ENCODE data around the gene MPP2. TPM values are rescaled to one million over a fixed set of nuclear protein-coding genes. Genes with fewer than 3 reads are reported as not detected.

MPP2 gene
- total RNA-seq, 1 experiment from 2014 or later: 2.6 TPM

DNA sequence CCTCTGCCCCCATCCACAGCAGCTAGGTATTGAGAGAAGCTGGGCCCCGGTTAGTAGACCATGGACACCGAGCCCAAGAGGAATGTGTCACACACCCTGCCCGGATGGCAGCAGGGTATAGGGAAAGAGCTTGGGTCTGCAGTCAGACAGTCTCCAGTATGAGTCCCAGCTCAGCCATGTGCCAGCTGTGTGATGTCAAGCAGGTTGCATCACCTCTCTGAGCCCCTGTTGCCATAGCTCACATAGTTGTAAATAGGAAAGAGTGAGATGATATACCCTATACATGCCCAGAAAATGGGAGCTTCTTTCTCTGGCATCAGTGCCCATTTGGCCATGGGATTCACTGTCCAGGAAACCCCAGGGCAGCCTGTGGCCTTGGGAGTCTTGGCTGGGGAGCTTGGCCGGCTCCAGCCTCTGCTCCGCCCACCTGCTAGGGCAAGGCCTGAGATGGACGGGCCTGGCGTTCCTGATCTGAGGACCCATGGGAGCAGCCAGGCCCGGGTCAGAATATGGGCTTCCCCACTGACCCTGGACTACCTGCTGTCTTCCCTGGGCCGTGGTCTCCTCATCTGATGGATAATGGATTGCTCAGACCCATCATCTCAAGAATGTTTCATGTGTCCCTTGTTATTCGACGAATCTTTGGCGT is 47.1 kb downstream of the MPP2 start:
- Histone ChIP-seq H3K4me1 (ENCODE audit: insufficient read depth, low read length, poor library complexity, severe bottlenecking) (no peaks in the 10 kb centered on the region), H3K27me3 (replicated peaks; ENCODE audit: insufficient read depth, low read depth, low read length, poor library complexity) (no peaks in the 10 kb centered on the region), H3K9me3 (ENCODE audit: low read depth, low read length, poor library complexity, severe bottlenecking) (no peaks in the 10 kb centered on the region), H3K27ac (ENCODE audit: low read depth, low read length, poor library complexity, severe bottlenecking) (no peak overlapping the region), H3K4me3 (ENCODE audit: low read depth, low read length, poor library complexity, severe bottlenecking) (no peak overlapping the region), H3K36me3 (ENCODE audit: insufficient read depth, low read length, poor library complexity, severe bottlenecking) (no peaks in the 10 kb centered on the region)
- CTCF ChIA-PET: interaction anchor here (0.6 kb wide), 2 partner anchors 20 to 47 kb away, joined by 3 to 5 read pairs; no protein-coding TSS in a partner anchor
- BruUV-seq (replicated peaks): no TSS peak
- no peak for DNase-seq (ENCODE audit: low spot score)
- TF ChIP-seq, protein P1, sequence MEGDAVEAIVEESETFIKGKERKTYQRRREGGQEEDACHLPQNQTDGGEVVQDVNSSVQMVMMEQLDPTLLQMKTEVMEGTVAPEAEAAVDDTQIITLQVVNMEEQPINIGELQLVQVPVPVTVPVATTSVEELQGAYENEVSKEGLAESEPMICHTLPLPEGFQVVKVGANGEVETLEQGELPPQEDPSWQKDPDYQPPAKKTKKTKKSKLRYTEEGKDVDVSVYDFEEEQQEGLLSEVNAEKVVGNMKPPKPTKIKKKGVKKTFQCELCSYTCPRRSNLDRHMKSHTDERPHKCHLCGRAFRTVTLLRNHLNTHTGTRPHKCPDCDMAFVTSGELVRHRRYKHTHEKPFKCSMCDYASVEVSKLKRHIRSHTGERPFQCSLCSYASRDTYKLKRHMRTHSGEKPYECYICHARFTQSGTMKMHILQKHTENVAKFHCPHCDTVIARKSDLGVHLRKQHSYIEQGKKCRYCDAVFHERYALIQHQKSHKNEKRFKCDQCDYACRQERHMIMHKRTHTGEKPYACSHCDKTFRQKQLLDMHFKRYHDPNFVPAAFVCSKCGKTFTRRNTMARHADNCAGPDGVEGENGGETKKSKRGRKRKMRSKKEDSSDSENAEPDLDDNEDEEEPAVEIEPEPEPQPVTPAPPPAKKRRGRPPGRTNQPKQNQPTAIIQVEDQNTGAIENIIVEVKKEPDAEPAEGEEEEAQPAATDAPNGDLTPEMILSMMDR (conservative IDR thresholded peaks at IDR 0.05; ENCODE audit: low read depth, low read length): no peak
- no peak for TF ChIP-seq EZH2 (IDR thresholded peaks at IDR 0.05; ENCODE audit: borderline replicate concordance, low read depth, low read length, poor library complexity, severe bottlenecking)
- intact Hi-C loops (cut with micrococcal nuclease; ENCODE audit: unreplicated experiment): no loop called here
- POLR2A ChIA-PET (ENCODE audit: low non-redundant PET): no interaction called here

DNA sequence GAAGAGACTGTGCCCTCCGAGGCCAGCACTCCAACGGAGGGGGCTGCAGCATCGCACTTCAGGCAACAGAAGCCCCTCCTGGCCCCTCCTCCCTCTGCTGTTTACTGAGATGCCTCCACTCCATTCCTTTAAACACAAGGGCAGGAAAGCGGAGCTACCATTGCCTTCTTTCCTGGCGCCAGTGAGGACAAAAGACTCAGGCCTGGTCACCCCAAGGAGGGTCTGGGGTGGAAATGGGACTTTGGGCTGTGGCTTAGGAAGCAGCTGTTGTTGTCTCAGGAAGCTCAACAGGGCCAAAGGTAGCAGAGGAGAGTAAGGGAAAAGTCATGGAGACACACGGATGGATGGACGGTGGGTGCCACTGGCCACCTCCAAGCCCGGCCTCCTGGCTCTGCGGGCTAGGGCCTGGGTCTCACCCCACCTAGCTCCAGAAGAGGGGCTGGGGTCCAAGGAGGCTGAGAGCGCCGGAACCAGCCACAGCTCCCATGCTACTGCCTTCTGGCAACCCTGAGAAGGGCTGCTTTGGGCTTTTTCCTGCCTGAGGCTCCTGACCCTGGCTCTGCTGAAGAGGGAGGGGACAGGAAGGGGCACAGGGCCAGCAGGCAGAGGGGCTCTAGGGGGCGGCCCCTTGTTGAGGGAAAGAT is 49.3 kb downstream of the MPP2 start:
- Histone ChIP-seq H3K27me3 (replicated peaks; ENCODE audit: insufficient read depth, low read depth, low read length, poor library complexity) (no peaks in the 10 kb centered on the region), H3K27ac (ENCODE audit: low read depth, low read length, poor library complexity, severe bottlenecking) (no peak overlapping the region), H3K4me3 (ENCODE audit: low read depth, low read length, poor library complexity, severe bottlenecking) (no peak overlapping the region), H3K9me3 (ENCODE audit: low read depth, low read length, poor library complexity, severe bottlenecking) (no peaks in the 10 kb centered on the region), H3K36me3 (ENCODE audit: insufficient read depth, low read length, poor library complexity, severe bottlenecking) (no peaks in the 10 kb centered on the region), H3K4me1 (ENCODE audit: insufficient read depth, low read length, poor library complexity, severe bottlenecking) (no peaks in the 10 kb centered on the region)
- DNase-seq (ENCODE audit: low spot score): no peak
- TF ChIP-seq, protein P1 (conservative IDR thresholded peaks at IDR 0.05; ENCODE audit: low read depth, low read length): no peak
- no peak for TF ChIP-seq EZH2 (IDR thresholded peaks at IDR 0.05; ENCODE audit: borderline replicate concordance, low read depth, low read length, poor library complexity, severe bottlenecking)
- POLR2A ChIA-PET (ENCODE audit: low non-redundant PET): interaction anchor here (0.6 kb wide), 1 partner anchor 241 kb away, joined by 13 read pairs; no protein-coding TSS in a partner anchor
- intact Hi-C loops (cut with micrococcal nuclease; ENCODE audit: unreplicated experiment): no loop called here
- CTCF ChIA-PET: no interaction called here
- BruUV-seq (replicated peaks): no TSS peak

DNA sequence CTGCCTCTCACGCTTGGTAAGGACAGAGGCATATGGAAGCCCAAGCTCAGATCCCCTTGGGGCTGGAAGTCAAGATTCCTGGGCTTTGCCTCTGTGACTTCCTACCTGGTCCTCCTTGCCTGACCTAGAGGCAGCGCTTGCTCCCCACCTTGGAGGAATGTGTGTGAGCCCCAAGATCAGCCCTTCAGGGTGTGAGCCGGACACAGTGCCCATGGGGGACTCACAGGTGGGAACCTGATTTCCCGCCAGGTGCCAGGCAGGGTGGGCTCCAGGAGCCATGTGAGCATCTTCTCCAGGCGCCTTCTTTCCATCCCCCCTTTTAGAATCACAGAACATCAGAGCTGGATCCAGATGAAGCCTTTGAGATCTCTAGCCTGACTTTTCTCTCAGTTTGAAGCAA is 50.2 kb downstream of the MPP2 start:
- CTCF ChIA-PET: no interaction called here
- H3K4me3 ChIP-seq (ENCODE audit: low read depth, low read length, poor library complexity, severe bottlenecking): no peak overlapping the region
- POLR2A ChIA-PET (ENCODE audit: low non-redundant PET): no interaction called here
- no peak overlapping the region for H3K27ac ChIP-seq (ENCODE audit: low read depth, low read length, poor library complexity, severe bottlenecking)
- no peaks in the 10 kb centered on the region for H3K9me3 ChIP-seq (ENCODE audit: low read depth, low read length, poor library complexity, severe bottlenecking)
- TF ChIP-seq, protein P1 (conservative IDR thresholded peaks at IDR 0.05; ENCODE audit: low read depth, low read length): no peak
- no peak for TF ChIP-seq EZH2 (IDR thresholded peaks at IDR 0.05; ENCODE audit: borderline replicate concordance, low read depth, low read length, poor library complexity, severe bottlenecking)
- no peaks in the 10 kb centered on the region for H3K27me3 ChIP-seq (replicated peaks; ENCODE audit: insufficient read depth, low read depth, low read length, poor library complexity)
- no TSS peak for BruUV-seq (replicated peaks)
- intact Hi-C loops (cut with micrococcal nuclease; ENCODE audit: unreplicated experiment): no loop called here
- no peaks in the 10 kb centered on the region for H3K4me1 ChIP-seq (ENCODE audit: insufficient read depth, low read length, poor library complexity, severe bottlenecking)
- DNase-seq (ENCODE audit: low spot score): no peak
- no peaks in the 10 kb centered on the region for H3K36me3 ChIP-seq (ENCODE audit: insufficient read depth, low read length, poor library complexity, severe bottlenecking)
